Brain microvascular endothelial cell (primary cell): ENCODE measurements around the gene TIMM21.
A peak's percentile ranks its signal among the peaks of the same experiment; 100 is the strongest.

Source experiments
- DNase-seq: peaks from one replicate; pipeline ENCODE4 v3.0.0-alpha.2; 2020
- H3K27ac ChIP-seq: fragments of 250-450 bp; sonication (Bioruptor Pico); 2 replicates; pipeline ENCODE4 v1.5.1; 2020; ENCODE audit warnings: mild to moderate bottlenecking, moderate library complexity
- H3K27me3 ChIP-seq: fragments of 250-450 bp; sonication (Bioruptor Pico); replicated peaks from 2 replicates; pipeline ENCODE4 v1.5.1; 2020; ENCODE audit warnings: mild to moderate bottlenecking
- H3K36me3 ChIP-seq: fragments of 250-450 bp; sonication (Bioruptor Pico); replicated peaks from 2 replicates; pipeline ENCODE4 v1.5.1; 2020; ENCODE audit warnings: mild to moderate bottlenecking
- H3K4me3 ChIP-seq: 2 replicates; pipeline ENCODE4 v1.5.1; 2011; ENCODE audit warnings: low read depth, mild to moderate bottlenecking, control low read depth, low read length, moderate library complexity
- in situ Hi-C: cut with HindIII; loops from 2 replicates; pipeline ENCODE4 v1.10.0; 2017; ENCODE audit warnings: low sequenced_read_pairs, low pct_ligation_motif_present
- TF ChIP-seq, protein P1 (sequence below): IDR thresholded peaks from 2 replicates; pipeline ENCODE4 v1.5.1; 2011; ENCODE audit warnings: low read depth, mild to moderate bottlenecking, moderate library complexity, low read length, control low read depth, inconsistent platforms; ENCODE audit errors: missing control alignments

The TIMM21 gene

GRCh38 chr18:74155276-74155675 lies 7.0 kb downstream of the TIMM21 start:
- DNase-seq, result peak; percentile 31
- TF ChIP-seq, protein P1, sequence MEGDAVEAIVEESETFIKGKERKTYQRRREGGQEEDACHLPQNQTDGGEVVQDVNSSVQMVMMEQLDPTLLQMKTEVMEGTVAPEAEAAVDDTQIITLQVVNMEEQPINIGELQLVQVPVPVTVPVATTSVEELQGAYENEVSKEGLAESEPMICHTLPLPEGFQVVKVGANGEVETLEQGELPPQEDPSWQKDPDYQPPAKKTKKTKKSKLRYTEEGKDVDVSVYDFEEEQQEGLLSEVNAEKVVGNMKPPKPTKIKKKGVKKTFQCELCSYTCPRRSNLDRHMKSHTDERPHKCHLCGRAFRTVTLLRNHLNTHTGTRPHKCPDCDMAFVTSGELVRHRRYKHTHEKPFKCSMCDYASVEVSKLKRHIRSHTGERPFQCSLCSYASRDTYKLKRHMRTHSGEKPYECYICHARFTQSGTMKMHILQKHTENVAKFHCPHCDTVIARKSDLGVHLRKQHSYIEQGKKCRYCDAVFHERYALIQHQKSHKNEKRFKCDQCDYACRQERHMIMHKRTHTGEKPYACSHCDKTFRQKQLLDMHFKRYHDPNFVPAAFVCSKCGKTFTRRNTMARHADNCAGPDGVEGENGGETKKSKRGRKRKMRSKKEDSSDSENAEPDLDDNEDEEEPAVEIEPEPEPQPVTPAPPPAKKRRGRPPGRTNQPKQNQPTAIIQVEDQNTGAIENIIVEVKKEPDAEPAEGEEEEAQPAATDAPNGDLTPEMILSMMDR, result no peak
- Histone ChIP-seq H3K4me3 (no peak overlapping the region), H3K36me3 (peaks cover 17% of the 10 kb centered on the region), H3K27ac (peak overlapping the region; percentile 49), H3K27me3 (no peaks in the 10 kb centered on the region)
- in situ Hi-C loops, result no loop called here

DNA sequence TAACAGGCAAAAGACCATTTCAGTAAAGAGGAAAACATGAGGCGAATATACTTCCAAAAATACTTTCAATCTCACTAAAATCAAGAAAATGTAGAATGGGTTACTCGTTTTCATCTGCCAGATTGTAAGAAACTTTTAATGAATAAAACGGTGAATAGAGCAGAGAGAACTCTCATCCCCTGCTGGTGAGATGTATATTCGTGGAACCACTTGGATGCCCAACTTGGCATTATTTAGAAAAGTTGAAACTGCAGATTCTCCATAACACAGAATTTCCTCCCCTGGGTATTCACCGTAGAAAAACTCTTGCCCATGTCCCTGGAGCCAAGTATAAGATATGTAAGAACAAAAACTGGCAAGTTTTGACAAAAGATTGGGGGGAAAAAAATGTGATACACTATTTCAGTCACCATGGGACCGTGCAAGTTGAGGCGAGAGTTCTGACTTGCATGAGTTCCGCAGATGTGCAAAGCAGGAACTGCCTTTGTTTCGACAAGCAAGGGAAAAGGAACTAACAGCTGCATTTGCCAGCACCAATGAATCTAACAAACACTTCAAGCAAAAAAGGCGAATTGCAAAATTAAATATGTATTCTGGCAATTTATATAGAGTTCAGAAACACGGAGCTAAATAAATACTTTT lies 14.8 kb downstream of the TIMM21 start:
- H3K27me3 ChIP-seq, result no peaks in the 10 kb centered on the region
- H3K27ac ChIP-seq, result no peak overlapping the region
- H3K36me3 ChIP-seq, result peaks cover 5% of the 10 kb centered on the region
- TF ChIP-seq, protein P1, result no peak
- H3K4me3 ChIP-seq, result no peak overlapping the region
- in situ Hi-C loops, result no loop called here
- DNase-seq, result no peak

DNA sequence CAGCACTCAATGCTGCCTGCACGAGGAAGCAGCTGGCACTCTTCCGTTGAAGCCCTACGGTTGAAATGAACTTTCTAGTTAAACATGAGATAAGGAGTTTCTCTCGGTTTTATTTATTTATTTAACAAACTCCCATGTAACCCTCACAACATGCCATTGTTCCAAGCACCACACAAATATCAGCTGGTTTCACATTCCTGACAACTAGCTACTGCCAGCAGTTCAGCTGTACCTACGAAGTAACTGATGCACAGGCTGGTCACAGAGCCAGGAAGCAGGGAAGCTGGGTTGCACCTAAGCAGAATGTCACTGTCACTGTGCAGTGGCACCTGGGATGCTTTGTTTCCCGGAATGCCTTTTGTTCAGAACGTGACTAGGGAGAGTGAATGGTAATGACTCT lies 18.1 kb downstream of the TIMM21 start:
- Histone ChIP-seq H3K27ac (no peak overlapping the region), H3K27me3 (no peaks in the 10 kb centered on the region), H3K4me3 (no peak overlapping the region), H3K36me3 (no peaks in the 10 kb centered on the region)
- no peak for DNase-seq
- in situ Hi-C loops, result no loop called here
- TF ChIP-seq, protein P1, result no peak

- Histone ChIP-seq H3K27ac (no peak overlapping the region), H3K4me3 (no peak overlapping the region), H3K36me3 (no peaks in the 10 kb centered on the region), H3K27me3 (no peaks in the 10 kb centered on the region)
- DNase-seq, result no peak
- in situ Hi-C loops, result no loop called here
- TF ChIP-seq, protein P1, result no peak
These were observed 23.7 kb downstream of the TIMM21 start for GRCh38 chr18:74171910-74172606.

DNA sequence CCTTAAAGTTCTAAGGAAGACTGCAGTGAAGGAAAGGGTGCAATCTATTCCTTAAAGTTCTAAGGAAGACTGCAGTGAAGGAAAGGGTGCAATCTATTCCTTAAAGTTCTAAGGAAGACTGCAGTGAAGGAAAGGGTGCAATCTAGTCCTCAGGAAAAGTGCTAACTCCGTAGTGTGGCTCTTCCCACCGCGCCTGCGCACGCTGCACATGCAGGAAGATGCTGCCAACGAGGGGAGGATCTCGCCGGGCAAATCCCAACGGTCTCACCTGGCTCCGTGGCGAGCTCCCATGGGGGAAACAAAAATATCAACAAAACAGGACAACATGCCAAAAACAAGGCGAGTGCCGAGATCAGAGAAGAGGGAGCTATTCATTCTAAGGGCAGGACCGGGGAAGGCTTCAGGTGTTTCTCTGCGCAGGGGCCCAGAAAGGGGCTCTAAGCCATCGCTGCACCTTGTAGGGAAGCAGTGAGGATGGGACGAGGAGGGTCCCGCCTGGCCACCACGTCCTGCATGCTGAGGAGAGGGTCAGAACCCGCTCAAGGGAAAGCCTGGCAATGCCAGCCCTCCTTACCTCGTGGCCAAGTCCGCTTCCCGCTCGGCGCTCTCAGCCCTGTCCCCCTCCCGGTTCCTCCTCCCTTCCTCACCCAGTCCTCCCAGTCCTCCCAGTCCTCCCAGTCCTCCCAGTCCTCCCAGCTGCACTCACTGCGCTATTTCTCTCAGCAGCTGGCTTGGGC lies 24.5 kb downstream of the TIMM21 start:
- H3K4me3 ChIP-seq, result no peak overlapping the region
- H3K27ac ChIP-seq, result no peak overlapping the region
- DNase-seq, result no peak
- in situ Hi-C loops, result no loop called here
- H3K27me3 ChIP-seq, result no peaks in the 10 kb centered on the region
- TF ChIP-seq, protein P1, result no peak
- H3K36me3 ChIP-seq, result no peaks in the 10 kb centered on the region
